Measurements from ENCODE around the gene CA12.
A peak's percentile ranks its signal among the peaks of the same experiment; 100 is the strongest.
"Not testable (repeated sequence)": the region's sequence is repeated elsewhere in the genome, so short reads cannot be mapped to it uniquely, and the experiment has no call there.

CA12 gene

GRCh38 chr15:63357061-63357460 is 24.6 kb downstream of the CA12 start:
- DNase-seq (ENCODE audit: low read depth), result no peak

GRCh38 chr15:63354821-63355650 is 26.6 kb downstream of the CA12 start:
- no peak for DNase-seq (ENCODE audit: low read depth)

GRCh38 chr15:63353887-63354286 is 27.8 kb downstream of the CA12 start:
- no peak for DNase-seq (ENCODE audit: low read depth)

- no peak for DNase-seq (ENCODE audit: low read depth)
Observed at GRCh38 chr15:63353261-63353660, 28.4 kb downstream of the CA12 start.

GRCh38 chr15:63352808-63353207 is 28.8 kb downstream of the CA12 start:
- DNase-seq (ENCODE audit: low read depth), result no peak

- no peak for DNase-seq (ENCODE audit: low read depth)
Observed at GRCh38 chr15:63351170-63351569, 30.5 kb downstream of the CA12 start.

- no peak for DNase-seq (ENCODE audit: low read depth)
Observed at GRCh38 chr15:63350178-63350621, 31.4 kb downstream of the CA12 start.

GRCh38 chr15:63349621-63350020 is 32.0 kb downstream of the CA12 start:
- no peak for DNase-seq (ENCODE audit: low read depth)

- DNase-seq (ENCODE audit: low read depth), result no peak
Observed at GRCh38 chr15:63349156-63349555, 32.5 kb downstream of the CA12 start.

GRCh38 chr15:63348392-63348791 is 33.3 kb downstream of the CA12 start:
- peak; percentile 52 for DNase-seq (ENCODE audit: low read depth)

GRCh38 chr15:63347074-63347857 is 34.4 kb downstream of the CA12 start:
- DNase-seq (ENCODE audit: low read depth), result no peak

- DNase-seq (ENCODE audit: low read depth), result no peak
Observed at GRCh38 chr15:63345391-63345752, 36.3 kb downstream of the CA12 start.

GRCh38 chr15:63344731-63345390 is 36.8 kb downstream of the CA12 start:
- DNase-seq (ENCODE audit: low read depth), result no peak

- not testable (repeated sequence) for DNase-seq (ENCODE audit: low read depth)
Observed at GRCh38 chr15:63342996-63343562, 38.6 kb downstream of the CA12 start.

- no peak for DNase-seq (ENCODE audit: low read depth)
Observed at GRCh38 chr15:63341898-63342297, 39.7 kb downstream of the CA12 start.

GRCh38 chr15:63340878-63341277 is 40.8 kb downstream of the CA12 start:
- DNase-seq (ENCODE audit: low read depth), result no peak

GRCh38 chr15:63340353-63340752 is 41.3 kb downstream of the CA12 start:
- no peak for DNase-seq (ENCODE audit: low read depth)

GRCh38 chr15:63339836-63340235 is 41.8 kb downstream of the CA12 start:
- no peak for DNase-seq (ENCODE audit: low read depth)

- DNase-seq (ENCODE audit: low read depth), result no peak
Observed at GRCh38 chr15:63339006-63339766, 42.5 kb downstream of the CA12 start.

- no peak for DNase-seq (ENCODE audit: low read depth)
Observed at GRCh38 chr15:63338170-63338569, 43.5 kb downstream of the CA12 start.

GRCh38 chr15:63337046-63337445 is 44.6 kb downstream of the CA12 start:
- no peak for DNase-seq (ENCODE audit: low read depth)
